ENCODE data around the gene FERMT3. TPM values are rescaled to one million over a fixed set of nuclear protein-coding genes. Genes with fewer than 3 reads are reported as not detected.
"Not testable (repeated sequence)": the region's sequence is repeated elsewhere in the genome, so short reads cannot be mapped to it uniquely, and the experiment has no call there.

FERMT3 gene
- 0.94 and 1.4 TPM in 2 replicates for total RNA-seq
- long read RNA-seq = 0 reads

DNA sequence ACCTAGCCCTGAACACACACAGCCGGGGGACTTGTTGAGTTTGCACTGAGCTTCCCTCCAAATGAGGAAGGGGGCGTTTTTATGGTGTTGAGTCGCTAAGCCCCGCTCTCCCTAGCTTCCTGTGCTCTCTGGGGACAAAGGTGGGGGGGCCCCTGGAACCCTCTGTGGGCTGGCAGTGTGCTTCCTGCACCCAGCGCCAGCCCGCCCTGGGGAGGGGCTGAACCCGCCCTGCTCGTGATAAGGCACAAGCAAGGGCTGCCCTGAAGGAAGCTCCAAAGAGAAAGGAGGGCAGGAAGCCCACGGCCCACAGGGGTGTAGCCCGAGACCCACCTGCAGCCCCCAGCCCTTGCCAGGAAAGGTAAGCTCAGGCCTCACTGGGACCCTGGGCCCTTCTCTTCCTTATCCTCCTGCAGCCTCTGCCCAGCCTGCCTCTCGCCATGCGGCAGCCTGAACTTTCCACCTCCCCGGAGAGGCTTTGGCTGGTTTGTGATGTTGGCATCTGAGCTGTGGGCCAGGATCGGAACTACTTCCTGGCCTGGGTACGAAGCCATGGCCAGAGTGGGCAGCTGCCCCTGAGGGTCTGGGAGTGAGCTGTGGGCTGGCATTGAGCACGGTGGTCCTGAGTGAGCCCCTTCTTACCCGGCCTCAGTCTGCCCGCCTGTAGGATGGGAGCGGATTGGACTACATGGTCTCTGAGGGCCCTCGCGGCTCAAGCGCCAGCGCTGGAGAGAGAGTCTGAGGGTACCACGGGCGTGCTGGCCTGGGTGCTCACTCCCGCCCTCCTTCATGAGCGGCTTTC lies at the start of gene FERMT3:
Gene FERMT3, plus strand, starts transcription at position 265 of the 799 bp plus-strand sequence. CDS start 644 bp downstream, outside the sequence.
- Mint-ChIP-seq H3K36me3 (ENCODE audit: unreplicated experiment) (peaks cover 23% of the 10 kb centered on the region), H3K4me3 (ENCODE audit: unreplicated experiment) (no peak within 1 kb of the TSS), H3K4me1 (ENCODE audit: unreplicated experiment) (peaks cover 17% of the 10 kb centered on the region), H3K27ac (ENCODE audit: unreplicated experiment) (peak within 1 kb of the TSS; percentile 80), H3K27me3 (ENCODE audit: unreplicated experiment) (no peaks in the 10 kb centered on the region), H3K9me3 (ENCODE audit: unreplicated experiment) (no peaks in the 10 kb centered on the region)
- no peak for DNase-seq (ENCODE audit: extremely low spot score, unreplicated experiment)
- TF ChIP-seq, protein P1, sequence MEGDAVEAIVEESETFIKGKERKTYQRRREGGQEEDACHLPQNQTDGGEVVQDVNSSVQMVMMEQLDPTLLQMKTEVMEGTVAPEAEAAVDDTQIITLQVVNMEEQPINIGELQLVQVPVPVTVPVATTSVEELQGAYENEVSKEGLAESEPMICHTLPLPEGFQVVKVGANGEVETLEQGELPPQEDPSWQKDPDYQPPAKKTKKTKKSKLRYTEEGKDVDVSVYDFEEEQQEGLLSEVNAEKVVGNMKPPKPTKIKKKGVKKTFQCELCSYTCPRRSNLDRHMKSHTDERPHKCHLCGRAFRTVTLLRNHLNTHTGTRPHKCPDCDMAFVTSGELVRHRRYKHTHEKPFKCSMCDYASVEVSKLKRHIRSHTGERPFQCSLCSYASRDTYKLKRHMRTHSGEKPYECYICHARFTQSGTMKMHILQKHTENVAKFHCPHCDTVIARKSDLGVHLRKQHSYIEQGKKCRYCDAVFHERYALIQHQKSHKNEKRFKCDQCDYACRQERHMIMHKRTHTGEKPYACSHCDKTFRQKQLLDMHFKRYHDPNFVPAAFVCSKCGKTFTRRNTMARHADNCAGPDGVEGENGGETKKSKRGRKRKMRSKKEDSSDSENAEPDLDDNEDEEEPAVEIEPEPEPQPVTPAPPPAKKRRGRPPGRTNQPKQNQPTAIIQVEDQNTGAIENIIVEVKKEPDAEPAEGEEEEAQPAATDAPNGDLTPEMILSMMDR (IDR thresholded peaks at IDR 0.05) = no peak

DNA sequence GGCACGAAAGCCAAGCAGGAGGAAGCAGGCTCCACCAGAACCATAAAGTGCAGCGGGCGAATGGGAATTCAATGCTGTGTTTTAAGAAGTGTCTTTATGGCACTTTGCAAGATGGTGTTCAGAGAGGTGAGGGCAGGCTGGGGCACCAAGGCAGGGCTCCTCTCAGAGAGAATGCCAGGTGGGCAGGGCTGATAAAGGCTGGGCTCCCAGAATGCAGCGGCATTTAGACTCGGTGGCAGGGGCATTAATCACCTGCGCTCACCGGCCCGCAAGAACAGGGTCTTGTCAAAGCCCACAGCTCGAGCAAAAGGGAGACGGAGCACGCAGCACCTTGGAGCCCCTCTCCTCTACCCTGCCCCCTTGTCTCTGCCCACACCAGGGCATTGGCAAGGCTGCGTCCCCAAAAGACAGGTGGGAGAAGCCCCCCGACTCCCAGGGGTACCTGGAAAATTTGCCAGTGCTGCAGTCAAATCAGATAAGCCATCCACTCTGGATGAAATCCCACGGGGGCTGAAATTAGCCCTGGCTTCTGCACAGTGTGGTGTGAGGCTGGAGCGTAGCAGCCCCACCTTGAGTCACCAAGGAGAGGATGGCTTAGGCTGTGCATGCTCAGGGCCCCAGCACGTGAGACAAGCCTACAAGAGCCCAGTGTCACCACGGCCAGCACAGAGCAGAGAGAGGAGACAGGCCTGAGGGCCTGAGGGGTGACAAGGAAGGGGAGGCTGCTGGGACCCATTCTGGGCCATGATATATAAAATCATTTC lies 48.7 kb upstream of the FERMT3 start:
- H3K4me1 Mint-ChIP-seq (ENCODE audit: unreplicated experiment) = peaks cover 10% of the 10 kb centered on the region
- TF ChIP-seq, protein P1 (IDR thresholded peaks at IDR 0.05) = no peak
- no peak for DNase-seq (ENCODE audit: extremely low spot score, unreplicated experiment)
- H3K27me3 Mint-ChIP-seq (ENCODE audit: unreplicated experiment) = peaks cover 2% of the 10 kb centered on the region
- H3K9me3 Mint-ChIP-seq (ENCODE audit: unreplicated experiment) = no peaks in the 10 kb centered on the region
- no peak overlapping the region for H3K27ac Mint-ChIP-seq (ENCODE audit: unreplicated experiment)
- H3K4me3 Mint-ChIP-seq (ENCODE audit: unreplicated experiment) = no peak overlapping the region
- H3K36me3 Mint-ChIP-seq (ENCODE audit: unreplicated experiment) = no peaks in the 10 kb centered on the region

DNA sequence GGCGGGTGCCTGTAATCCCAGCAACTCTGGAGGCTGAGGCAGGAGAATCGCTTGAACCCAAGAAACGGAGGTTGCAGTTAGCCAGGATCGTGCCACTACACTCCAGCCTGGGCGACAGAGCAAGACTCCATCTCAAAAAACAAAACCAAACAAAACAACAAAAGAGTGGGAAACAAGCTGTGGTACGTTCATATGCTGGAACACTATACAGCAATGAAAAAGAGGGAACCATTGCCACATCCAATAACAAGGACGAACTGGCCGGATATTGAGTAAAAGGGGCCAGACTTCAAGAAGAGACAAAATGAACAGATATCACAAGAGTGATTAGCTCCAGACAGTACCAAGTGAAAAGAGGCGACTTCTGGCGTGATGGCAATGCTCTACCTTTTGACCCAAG lies 45.5 kb upstream of the FERMT3 start:
- no peak overlapping the region for H3K4me3 Mint-ChIP-seq (ENCODE audit: unreplicated experiment)
- H3K27ac Mint-ChIP-seq (ENCODE audit: unreplicated experiment) = no peak overlapping the region
- H3K27me3 Mint-ChIP-seq (ENCODE audit: unreplicated experiment) = no peaks in the 10 kb centered on the region

DNA sequence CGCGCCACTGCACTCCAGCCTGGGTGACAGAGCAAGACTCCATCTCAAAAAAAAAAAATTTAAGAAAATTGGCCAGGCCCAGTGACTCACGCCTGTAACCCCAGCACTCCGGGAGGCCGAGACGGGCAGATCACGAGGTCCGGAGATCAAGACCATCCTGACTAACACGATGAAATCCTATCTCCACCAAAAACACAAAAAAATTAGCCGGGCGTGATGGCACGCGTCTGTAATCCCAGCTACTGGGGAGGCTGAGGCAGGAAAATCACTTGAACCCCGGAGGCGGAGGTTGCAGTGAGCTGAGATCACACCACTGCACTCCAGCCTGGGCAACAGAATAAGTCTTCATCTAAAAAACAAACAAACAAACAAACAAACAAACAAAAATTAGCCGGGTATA lies 43.8 kb upstream of the FERMT3 start:
- not testable (repeated sequence) for H3K27ac Mint-ChIP-seq (ENCODE audit: unreplicated experiment); H3K4me3 Mint-ChIP-seq (ENCODE audit: unreplicated experiment); DNase-seq (ENCODE audit: extremely low spot score, unreplicated experiment); H3K9me3 Mint-ChIP-seq (ENCODE audit: unreplicated experiment); H3K36me3 Mint-ChIP-seq (ENCODE audit: unreplicated experiment); H3K27me3 Mint-ChIP-seq (ENCODE audit: unreplicated experiment)
- H3K4me1 Mint-ChIP-seq (ENCODE audit: unreplicated experiment) = peaks cover 14% of the 10 kb centered on the region

More for the DNA sequence above, 45.5 kb upstream of the FERMT3 start:
- TF ChIP-seq, protein P1 (IDR thresholded peaks at IDR 0.05) = no peak
- DNase-seq (ENCODE audit: extremely low spot score, unreplicated experiment) = no peak
- H3K9me3 Mint-ChIP-seq (ENCODE audit: unreplicated experiment) = no peaks in the 10 kb centered on the region
- H3K36me3 Mint-ChIP-seq (ENCODE audit: unreplicated experiment) = no peaks in the 10 kb centered on the region
- peaks cover 7% of the 10 kb centered on the region for H3K4me1 Mint-ChIP-seq (ENCODE audit: unreplicated experiment)

DNA sequence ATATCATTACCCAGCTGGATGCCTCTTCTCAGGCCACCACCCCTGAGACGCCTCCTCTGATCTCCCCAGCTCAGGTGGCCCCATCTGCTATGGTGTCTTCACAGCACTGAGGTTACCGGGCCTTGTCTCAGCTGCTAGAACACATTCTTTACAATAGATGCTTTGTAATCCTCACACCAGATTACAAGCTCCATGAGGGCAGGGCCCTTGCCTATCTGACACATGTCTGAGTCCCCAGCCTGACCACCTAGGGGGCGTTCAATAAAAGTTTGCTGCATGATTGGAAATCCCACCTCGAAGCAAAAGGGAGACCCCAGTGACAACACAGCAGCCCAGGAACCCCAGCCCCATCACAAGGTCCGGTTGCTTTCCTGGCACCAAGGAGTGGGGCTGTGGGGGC lies 42.6 kb upstream of the FERMT3 start:
- H3K27ac Mint-ChIP-seq (ENCODE audit: unreplicated experiment) = no peak overlapping the region
- no peaks in the 10 kb centered on the region for H3K27me3 Mint-ChIP-seq (ENCODE audit: unreplicated experiment)
- H3K4me3 Mint-ChIP-seq (ENCODE audit: unreplicated experiment) = no peak overlapping the region
- no peaks in the 10 kb centered on the region for H3K9me3 Mint-ChIP-seq (ENCODE audit: unreplicated experiment)
- H3K36me3 Mint-ChIP-seq (ENCODE audit: unreplicated experiment) = no peaks in the 10 kb centered on the region
- DNase-seq (ENCODE audit: extremely low spot score, unreplicated experiment) = no peak
- peaks cover 14% of the 10 kb centered on the region for H3K4me1 Mint-ChIP-seq (ENCODE audit: unreplicated experiment)
- TF ChIP-seq, protein P1 (IDR thresholded peaks at IDR 0.05) = no peak

Data from osteocyte (in vitro differentiated cells).